GM18508 (cell line): ENCODE measurements around the gene YIPF2.

Experiments used
- ATAC-seq: cut with Tn5 transposase; IDR thresholded peaks from one replicate; pipeline ENCODE4 v1.9.1; 2021; ENCODE audit warnings: moderate number of reproducible peaks; ENCODE audit not compliant: insufficient read depth, unreplicated experiment

The YIPF2 gene

DNA sequence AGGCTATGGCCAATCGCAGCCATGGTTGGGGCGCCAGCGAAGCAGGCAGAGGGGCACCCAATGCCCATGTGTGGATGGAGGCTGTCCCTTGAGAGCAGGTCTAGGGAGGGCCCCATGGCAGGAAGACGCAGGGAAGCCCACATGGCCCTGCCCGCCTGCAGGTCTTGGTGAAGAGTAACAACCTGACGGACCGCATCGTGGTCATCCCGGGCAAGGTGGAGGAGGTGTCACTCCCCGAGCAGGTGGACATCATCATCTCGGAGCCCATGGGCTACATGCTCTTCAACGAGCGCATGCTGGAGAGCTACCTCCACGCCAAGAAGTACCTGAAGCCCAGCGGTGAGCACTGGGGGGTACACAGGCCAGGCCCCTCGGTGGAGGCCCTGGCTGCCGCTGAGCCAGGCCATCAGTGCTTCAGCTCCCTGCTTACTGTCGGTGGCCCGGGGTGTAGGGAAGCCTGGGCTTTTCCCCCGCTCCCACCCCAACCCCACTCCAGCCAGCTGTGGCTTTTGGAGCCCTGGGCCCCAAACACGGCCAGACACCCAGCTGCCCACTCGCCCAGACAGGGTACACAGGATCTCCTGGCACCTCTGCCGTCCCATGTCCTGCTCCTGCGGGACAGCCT is 14.6 kb downstream of the YIPF2 start:
- no peak for ATAC-seq

- ATAC-seq, result no peak
Observed at GRCh38 chr19:10912619-10913018, 15.8 kb downstream of the YIPF2 start.

GRCh38 chr19:10911579-10912363 is 16.7 kb downstream of the YIPF2 start:
- no peak for ATAC-seq

DNA sequence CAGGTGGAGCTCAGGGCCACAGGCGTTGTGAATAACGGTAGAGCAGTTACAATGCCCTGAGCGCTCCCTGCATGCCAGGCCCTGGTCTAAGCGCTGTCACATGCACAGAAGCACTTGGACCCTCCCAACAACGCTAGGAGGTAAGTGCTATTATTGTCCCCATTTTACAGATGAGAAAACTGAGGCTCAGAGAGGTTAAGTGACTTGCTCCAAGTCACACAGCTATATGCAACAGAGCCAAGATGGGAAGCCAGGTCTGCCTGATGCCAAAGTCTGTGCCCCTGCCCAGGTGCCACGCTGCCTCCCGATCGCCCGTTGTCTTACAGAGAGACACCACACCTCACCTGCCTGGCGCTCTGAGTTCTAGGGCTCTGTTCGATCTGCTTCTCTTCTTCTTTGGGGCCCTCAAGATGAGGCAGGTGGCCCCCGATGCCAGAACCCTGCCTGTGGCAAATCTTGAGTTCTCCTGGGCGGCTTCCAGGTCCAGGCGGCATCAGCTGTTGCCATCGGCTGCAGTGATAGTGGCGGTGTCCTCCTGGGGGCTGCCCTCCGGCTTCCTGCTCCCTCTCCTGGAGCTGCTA is 20.0 kb downstream of the YIPF2 start:
- ATAC-seq, result no peak

DNA sequence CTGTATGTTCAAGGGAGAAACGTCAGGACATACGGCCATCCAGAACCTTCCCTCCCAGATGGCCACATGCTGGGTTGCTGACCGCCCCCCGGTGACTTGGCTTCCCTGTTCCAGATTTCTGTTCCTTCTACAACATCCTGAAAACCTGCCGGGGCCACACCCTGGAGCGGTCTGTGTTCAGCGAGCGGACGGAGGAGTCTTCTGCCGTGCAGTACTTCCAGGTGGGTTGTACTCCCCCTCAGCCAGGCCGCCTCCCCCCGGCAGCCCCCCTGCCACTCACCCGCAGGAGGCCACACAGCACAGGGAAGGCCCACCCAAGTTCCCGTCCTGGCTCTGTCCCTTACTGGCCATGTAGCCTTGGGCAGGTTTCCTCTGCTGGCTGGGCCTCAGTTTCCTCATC is 20.5 kb downstream of the YIPF2 start:
- no peak for ATAC-seq

GRCh38 chr19:10899151-10899653 is 29.2 kb downstream of the YIPF2 start:
- ATAC-seq, result no peak

DNA sequence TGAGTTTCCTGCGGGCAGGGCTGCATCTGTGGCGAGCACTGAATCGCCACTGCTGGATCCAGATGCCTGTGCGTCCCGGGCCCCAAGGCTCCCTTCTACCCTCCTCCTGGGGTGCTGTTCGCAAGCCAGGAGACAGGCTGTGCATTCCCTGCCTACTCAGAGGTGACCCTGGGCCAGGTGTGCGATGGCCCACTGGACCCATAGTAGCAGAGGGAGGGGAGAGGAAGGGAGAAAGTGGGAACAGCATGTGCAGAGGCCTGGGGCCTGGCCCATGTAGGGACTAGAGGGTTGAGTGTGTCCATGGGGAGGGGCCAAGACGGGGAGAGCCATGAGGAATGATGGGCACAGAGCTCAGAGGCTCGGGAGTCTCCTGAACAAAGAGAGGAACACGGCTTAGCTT is 29.8 kb downstream of the YIPF2 start:
- ATAC-seq, result no peak

- no peak for ATAC-seq
Observed at GRCh38 chr19:10896851-10897526, 31.4 kb downstream of the YIPF2 start.

DNA sequence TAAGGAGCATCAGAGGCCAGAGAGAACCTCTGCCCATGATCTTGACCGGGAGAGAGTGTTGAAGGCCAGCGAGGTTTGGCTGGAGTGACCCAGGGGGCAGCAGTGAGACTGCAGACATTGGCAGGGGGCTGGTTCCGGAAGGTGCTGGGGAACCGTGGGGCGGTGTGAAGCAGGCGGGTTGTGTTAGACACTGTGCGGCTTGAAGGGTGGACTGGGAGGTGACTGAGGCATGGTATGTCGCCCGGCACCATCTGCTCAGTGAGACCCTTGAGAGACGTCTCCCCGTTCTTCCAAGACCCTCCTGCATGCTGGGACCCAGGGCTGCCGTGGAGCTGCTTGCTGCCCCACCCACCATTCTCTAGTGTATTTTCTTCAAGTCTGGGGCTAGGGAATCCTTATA is 32.5 kb downstream of the YIPF2 start:
- no peak for ATAC-seq

DNA sequence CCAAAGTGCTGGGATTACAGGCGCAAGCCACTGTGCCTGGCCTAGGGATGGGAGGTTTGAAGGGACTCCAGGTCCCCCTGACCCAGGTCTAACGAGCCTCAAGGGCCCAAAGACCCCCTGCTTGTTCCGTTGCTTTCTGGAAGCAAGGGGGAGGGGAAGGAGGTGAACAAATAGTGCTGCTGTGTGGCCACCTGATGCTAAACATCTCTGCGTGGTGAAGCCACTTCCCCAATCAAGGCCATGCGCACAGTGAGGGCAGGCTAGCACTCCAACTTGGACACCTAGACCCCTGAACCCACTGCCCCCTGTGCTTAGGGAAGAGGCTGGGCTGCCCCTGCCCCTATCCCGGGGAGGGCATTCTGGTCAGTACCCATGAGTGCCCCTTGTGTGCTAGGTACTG is 33.1 kb downstream of the YIPF2 start:
- ATAC-seq, result no peak

DNA sequence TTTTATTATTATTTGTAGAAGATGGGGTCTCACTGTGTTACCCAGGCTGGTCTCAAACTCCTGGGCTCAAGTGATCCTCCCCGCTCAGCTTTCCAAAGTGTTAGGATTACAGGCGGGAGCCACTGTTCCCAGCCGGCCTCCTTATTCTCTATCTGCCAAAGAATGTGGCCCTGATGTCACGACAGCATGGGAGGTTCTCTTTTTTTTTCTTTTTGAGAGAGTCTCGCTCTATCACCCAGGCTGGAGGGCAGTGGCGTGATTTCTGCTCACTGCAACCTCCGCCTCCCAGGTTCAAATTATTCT is 33.6 kb downstream of the YIPF2 start:
- ATAC-seq, result no peak

DNA sequence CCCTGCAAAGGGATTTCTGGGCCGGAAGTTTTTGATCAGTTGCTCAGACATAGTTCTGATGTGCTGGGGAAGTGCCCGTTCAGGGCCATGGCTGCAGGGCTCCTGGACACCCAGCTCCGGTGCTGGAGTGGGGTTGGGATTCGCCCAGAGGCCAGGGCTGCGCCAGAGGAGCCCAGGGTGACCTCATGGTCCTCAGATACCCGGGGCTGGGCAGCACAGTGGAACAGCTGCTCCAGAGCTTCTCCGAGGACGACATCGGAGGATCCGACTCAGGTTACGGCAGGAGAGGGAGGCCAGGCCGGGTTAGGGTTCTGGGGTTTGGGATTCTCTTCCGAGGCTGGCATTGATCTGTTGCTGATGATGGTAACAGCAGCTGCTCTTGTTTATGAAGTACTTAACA is 36.2 kb downstream of the YIPF2 start:
- ATAC-seq, result no peak

DNA sequence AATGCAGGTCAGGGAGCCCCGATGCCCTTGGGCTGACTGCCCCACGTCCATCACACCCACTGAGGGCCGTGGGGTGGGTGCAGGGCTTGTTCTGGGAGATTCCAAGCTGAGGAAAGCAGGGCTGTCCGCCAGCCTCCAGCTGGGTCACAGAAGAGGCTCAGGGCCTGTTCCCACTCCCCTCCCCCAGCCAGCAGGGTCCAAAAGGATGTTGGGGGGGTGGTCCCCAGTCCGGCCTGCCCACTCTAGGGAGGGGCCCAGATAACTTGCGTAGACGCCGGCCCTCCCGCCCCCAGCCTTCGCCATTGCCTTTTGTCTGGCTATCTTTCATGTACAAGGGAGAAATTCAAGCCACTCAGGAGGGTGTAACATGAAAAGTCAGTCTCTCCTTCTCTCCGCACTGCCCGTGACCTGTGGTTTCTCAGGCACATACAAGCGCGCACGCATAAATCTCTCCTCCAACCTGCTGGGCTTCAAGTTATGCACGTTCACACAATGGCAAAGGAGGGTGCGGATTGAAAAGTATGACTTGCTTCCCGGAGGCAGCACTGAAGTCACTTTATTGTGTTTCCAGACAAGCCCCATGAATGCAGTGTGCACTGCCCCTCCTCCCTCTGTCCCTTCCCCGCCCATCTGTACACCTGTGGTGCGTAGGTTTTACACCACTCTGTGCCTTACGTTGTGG is 36.9 kb downstream of the YIPF2 start:
- ATAC-seq, result no peak

GRCh38 chr19:10889880-10890279 is 38.6 kb downstream of the YIPF2 start:
- ATAC-seq, result no peak

GRCh38 chr19:10888421-10888866 is 40.0 kb downstream of the YIPF2 start:
- no peak for ATAC-seq

DNA sequence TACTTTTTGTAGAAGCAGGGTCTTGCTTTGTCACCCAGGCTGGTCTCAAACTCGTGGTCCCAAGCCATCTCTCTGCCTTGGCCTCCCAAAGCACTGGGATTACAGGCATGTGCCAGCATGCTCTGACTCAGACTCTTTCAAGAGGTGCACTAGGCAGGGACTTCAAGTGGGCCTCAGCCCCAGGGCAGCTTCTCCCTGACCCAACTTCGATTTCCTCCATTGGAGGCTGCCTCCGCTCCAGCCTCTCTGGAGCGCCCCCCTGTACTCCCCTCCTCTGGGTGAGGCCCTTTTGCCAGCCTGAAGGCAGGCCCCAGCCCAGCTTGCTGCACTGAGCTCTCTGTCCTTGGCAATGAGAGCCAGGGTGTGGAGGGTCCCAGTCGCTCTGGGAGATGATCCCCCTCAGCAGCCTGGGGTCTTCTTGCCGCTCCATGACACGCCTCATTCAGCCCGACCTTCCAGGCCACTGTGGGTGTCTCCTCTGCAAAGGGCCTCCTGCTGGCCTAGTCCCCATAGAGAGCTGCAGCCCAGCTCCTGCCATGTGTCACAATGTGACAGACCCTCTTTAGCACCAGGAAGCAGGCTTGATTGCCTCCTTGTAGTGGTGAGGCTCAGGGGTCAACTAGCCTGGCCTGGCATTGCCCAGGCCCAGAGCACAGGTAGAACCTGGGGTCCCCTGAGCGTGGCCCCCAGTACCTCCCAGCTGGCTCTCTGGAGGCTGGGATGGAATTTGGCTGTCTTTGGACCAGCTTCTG is 40.6 kb downstream of the YIPF2 start:
- no peak for ATAC-seq

DNA sequence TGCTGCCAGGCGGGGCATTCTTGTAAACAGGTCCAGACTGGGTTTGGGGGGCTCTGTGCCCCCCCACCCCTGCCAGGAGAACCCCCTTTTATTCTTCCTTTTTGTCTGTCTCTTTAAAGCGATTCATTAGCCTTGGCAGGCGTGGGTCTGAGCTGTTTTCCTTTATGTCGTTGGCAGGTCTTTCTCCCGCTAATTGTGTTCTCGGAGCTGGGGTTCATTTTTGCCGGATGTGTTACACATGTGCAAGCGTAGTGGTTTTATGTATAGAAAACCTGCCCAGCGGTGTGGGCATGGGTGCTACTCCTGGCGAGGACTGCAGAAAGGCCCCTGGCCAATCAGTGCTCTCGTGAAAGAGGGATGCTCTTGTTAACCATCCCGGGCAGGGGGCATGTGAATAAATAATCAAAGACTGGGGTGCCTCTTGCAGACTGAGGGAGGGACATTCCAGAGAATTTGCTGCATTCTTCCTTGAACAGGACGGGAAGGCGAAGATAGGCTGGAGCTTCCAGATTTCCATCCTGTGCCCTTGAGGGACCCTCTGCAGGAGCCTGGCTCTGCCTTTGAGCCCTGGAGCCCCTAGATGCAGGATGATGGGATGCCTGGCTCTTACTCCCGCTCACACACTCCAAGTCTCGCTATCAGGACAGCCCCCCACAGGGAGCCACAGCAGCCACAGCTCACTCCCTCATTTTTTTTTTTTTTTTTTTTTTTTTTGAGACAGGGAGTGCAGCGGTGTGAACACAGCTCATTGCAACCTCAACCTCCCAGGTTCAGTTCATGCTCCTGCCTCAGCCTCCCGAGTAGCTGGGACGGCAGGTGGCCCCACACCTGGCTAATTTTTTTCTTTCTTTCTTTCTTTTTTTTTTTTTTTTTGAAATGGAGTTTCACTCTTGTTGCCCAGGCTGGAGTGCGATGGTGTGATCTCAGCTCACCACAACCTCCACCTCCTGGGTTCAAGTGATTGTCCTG is 43.0 kb downstream of the YIPF2 start:
- no peak for ATAC-seq

DNA sequence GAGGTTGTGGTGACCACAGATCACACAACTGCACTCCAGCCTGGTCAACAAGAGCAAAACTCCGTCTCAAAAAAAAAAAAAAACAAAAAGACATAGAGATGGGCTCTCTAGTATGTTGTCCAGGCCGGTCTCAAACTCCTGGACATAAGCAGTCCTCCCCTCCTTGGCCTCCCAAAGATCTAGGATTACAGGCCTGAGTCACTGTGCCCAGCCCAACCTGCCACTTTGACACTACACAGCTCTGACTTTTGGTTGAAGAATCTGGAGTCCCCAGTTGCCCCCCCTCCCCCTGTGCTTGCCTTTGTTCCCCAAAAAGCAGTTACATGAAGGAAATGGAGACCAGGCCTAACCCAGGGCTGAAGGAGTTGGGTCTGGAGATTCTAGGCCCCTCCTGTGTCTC is 44.2 kb downstream of the YIPF2 start:
- no peak for ATAC-seq

DNA sequence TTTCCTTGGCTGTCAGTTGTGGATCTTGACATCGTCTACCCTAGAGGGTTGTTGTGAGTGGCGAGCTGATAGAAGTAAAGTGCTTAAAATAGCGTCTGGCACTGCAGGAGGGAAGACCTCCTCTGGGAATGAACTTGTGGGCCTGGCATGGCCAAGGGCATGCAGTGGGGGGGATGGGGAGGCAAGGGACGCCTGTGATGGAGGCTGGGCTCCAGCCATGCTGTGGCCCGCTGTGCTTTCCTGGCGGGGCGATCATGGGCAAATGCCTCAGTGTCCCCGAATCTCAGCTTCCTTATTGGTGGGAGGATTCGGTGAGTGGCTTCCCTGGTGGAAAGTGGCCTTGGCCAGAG is 46.4 kb downstream of the YIPF2 start:
- no peak for ATAC-seq
